Measurements from ENCODE around the gene PSME3IP1.

- TF ChIP-seq CEBPB (IDR thresholded peaks at IDR 0.05; ENCODE audit: low read depth, low read length) = no peak
- TF ChIP-seq CTCF (conservative IDR thresholded peaks at IDR 0.05; ENCODE audit: low read depth, low read length) = no peak
- TF ChIP-seq USF2 (IDR thresholded peaks at IDR 0.05; ENCODE audit: low read depth, low read length) = no peak
- TF ChIP-seq RFX5 (IDR thresholded peaks at IDR 0.05; ENCODE audit: low read depth, low read length) = no peak
- TF ChIP-seq MAZ (IDR thresholded peaks at IDR 0.05; ENCODE audit: borderline replicate concordance, low read depth, low read length) = no peak
- TF ChIP-seq RAD21 (IDR thresholded peaks at IDR 0.05; ENCODE audit: low read length) = no peak
- TF ChIP-seq POLR2A (IDR thresholded peaks at IDR 0.05; ENCODE audit: low read depth, low read length) = no peak
- no peak for TF ChIP-seq MXI1 (IDR thresholded peaks at IDR 0.05; ENCODE audit: borderline replicate concordance, low read depth, low read length)
These were observed 79.1 kb downstream of the PSME3IP1 start for GRCh38 chr16:57106767-57107166.
